Mesendoderm (in vitro differentiated cells): ENCODE results near the gene LRRC23.
A peak's percentile ranks its signal among the peaks of the same experiment; 100 is the strongest.

Experiments used
- DNase-seq: peaks from one replicate; pipeline ENCODE4 v3.0.0; 2013
- H2AK5ac ChIP-seq: 2 replicates; pipeline ENCODE4 v1.6.1; 2013; ENCODE audit warnings: low read length, inconsistent platforms
- H2BK120ac ChIP-seq: 2 replicates; pipeline ENCODE4 v1.6.1; 2013; ENCODE audit warnings: low read depth, mild to moderate bottlenecking, low read length, moderate library complexity, mixed read lengths
- H2BK15ac ChIP-seq: replicated peaks from 2 replicates; pipeline ENCODE4 v1.6.1; 2013; ENCODE audit warnings: low read depth, mild to moderate bottlenecking, moderate library complexity
- H2BK5ac ChIP-seq: 2 replicates; pipeline ENCODE4 v1.6.1; 2013; ENCODE audit warnings: low read length, inconsistent platforms
- H3K18ac ChIP-seq: 2 replicates; pipeline ENCODE4 v1.6.1; 2013; ENCODE audit warnings: mild to moderate bottlenecking, low read length, mixed read lengths
- H3K23ac ChIP-seq: one replicate; pipeline ENCODE4 v1.6.1; 2013; ENCODE audit warnings: low read length
- H3K27ac ChIP-seq: 2 replicates; pipeline ENCODE4 v1.5.1; 2013; ENCODE audit warnings: low read depth, mild to moderate bottlenecking, inconsistent platforms, low read length, moderate library complexity
- H3K27me3 ChIP-seq: 2 replicates; pipeline ENCODE4 v1.6.1; 2013; ENCODE audit warnings: low read length, control low read depth, mild to moderate bottlenecking, inconsistent platforms; ENCODE audit not compliant: insufficient read depth, poor library complexity
- H3K36me3 ChIP-seq: 2 replicates; pipeline ENCODE4 v1.6.1; 2013; ENCODE audit warnings: low read length, inconsistent platforms; ENCODE audit not compliant: control insufficient read depth, insufficient read depth
- H3K4ac ChIP-seq: one replicate; pipeline ENCODE4 v1.6.1; 2013; ENCODE audit warnings: low read depth, mild to moderate bottlenecking, low read length, moderate library complexity
- H3K4me1 ChIP-seq: 2 replicates; pipeline ENCODE4 v1.6.1; 2013; ENCODE audit warnings: low read depth, low read length, inconsistent platforms; ENCODE audit not compliant: control insufficient read depth
- H3K4me2 ChIP-seq: 2 replicates; pipeline ENCODE4 v1.6.1; 2013; ENCODE audit warnings: low read length
- H3K4me3 ChIP-seq: 2 replicates; pipeline ENCODE4 v1.5.1; 2013; ENCODE audit warnings: mild to moderate bottlenecking, low read length
- H3K56ac ChIP-seq: one replicate; pipeline ENCODE4 v1.6.1; 2013; ENCODE audit warnings: low read length
- H3K79me1 ChIP-seq: 2 replicates; pipeline ENCODE4 v1.6.1; 2013; ENCODE audit warnings: low read length, inconsistent platforms
- H3K79me2 ChIP-seq: 2 replicates; pipeline ENCODE4 v1.6.1; 2013; ENCODE audit warnings: mild to moderate bottlenecking, low read length; ENCODE audit not compliant: control insufficient read depth, insufficient read depth
- H3K9ac ChIP-seq: 2 replicates; pipeline ENCODE4 v1.6.1; 2013; ENCODE audit warnings: low read length, inconsistent platforms
- H4K5ac ChIP-seq: one replicate; pipeline ENCODE4 v1.6.1; 2013; ENCODE audit warnings: low read length
- H4K8ac ChIP-seq: one replicate; pipeline ENCODE4 v1.6.1; 2013; ENCODE audit warnings: low read depth, mild to moderate bottlenecking, control low read depth, low read length, moderate library complexity
- WGBS: extraction: QIAGEN DNeasy Blood & Tissue Kit; methylation state at CpG from one replicate; pipeline ENCODE4 v1.1.7; 2013; ENCODE audit warnings: low lambda C conversion rate, missing lambda C conversion rate; ENCODE audit not compliant: insufficient coverage; ENCODE audit errors: extremely low coverage; 5-methylcytosine and 5-hydroxymethylcytosine counted together

LRRC23 gene

GRCh38 chr12:6921539-6921938 is 16.9 kb downstream of the LRRC23 start:
- Histone ChIP-seq H3K79me1 (no peaks in the 10 kb centered on the region), H3K56ac (no peak overlapping the region), H3K4me1 (peaks cover 11% of the 10 kb centered on the region), H2AK5ac (no peak overlapping the region), H3K4me2 (no peak overlapping the region), H3K4ac (no peak overlapping the region), H4K8ac (no peak overlapping the region), H3K27ac (no peak overlapping the region), H4K5ac (no peak overlapping the region), H3K4me3 (no peak overlapping the region), H2BK15ac (no peak overlapping the region), H2BK120ac (no peak overlapping the region), H3K36me3 (peaks cover 2% of the 10 kb centered on the region), H3K18ac (no peak overlapping the region), H3K79me2 (no peaks in the 10 kb centered on the region), H2BK5ac (no peak overlapping the region), H3K27me3 (no peaks in the 10 kb centered on the region), H3K23ac (no peak overlapping the region), H3K9ac (no peak overlapping the region)
- no CpG with 5 or more reads among the region's 7 CpGs for WGBS
- DNase-seq: no peak

DNA sequence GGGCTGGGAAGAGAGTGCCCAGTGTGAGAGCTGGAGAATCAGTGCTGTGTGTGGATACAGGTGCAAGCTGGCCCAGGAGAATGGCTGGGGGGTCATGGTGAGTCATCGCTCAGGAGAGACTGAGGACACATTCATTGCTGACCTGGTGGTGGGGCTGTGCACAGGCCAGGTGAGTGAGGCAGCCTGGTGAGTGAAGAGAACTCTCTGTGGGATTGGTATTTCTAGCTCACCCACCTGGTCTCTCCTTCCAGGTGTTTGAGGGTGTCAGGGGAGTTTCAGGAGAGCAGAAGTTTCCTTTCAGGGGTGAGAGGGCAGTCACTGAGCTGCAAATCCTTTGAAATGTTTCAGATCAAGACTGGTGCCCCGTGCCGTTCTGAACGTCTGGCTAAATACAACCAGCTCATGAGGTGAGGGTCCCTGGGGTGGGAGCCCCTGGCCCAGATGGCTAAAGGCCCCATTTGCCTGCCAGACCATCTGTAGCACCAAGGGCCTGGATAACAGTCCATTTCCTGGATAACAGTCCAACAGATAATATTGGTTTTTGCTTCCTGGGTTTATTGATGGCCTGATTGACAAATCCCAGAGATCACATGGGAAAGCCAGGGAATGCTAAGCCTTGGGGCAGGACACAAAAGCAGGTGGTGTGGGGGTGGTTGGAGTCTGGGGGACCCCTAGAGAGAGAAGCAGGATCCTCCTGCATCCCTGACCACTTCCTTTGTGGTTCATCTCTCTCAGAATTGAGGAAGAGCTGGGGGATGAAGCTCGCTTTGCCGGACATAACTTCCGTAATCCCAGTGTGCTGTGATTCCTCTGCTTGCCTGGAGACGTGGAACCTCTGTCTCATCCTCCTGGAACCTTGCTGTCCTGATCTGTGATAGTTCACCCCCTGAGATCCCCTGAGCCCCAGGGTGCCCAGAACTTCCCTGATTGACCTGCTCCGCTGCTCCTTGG is 17.6 kb downstream of the LRRC23 start:
- Histone ChIP-seq H3K9ac (no peak overlapping the region), H3K4ac (no peak overlapping the region), H4K8ac (no peak overlapping the region), H3K23ac (no peak overlapping the region), H4K5ac (no peak overlapping the region), H2AK5ac (no peak overlapping the region), H2BK120ac (no peak overlapping the region), H3K79me2 (no peaks in the 10 kb centered on the region), H3K36me3 (peaks cover 2% of the 10 kb centered on the region), H3K56ac (peak overlapping the region; percentile 28), H3K4me2 (no peak overlapping the region), H3K27ac (no peak overlapping the region), H2BK15ac (no peak overlapping the region), H3K27me3 (no peaks in the 10 kb centered on the region), H3K18ac (no peak overlapping the region), H3K79me1 (no peaks in the 10 kb centered on the region), H2BK5ac (no peak overlapping the region), H3K4me3 (no peak overlapping the region), H3K4me1 (peaks cover 13% of the 10 kb centered on the region)
- no CpG with 5 or more reads among the region's 9 CpGs for WGBS
- peak; percentile 28 for DNase-seq

GRCh38 chr12:6923003-6923732 is 18.5 kb downstream of the LRRC23 start:
- H3K9ac ChIP-seq: no peak overlapping the region
- no peak overlapping the region for H2BK120ac ChIP-seq
- no peak for DNase-seq
- H4K5ac ChIP-seq: no peak overlapping the region
- no peak overlapping the region for H3K56ac ChIP-seq
- no peak overlapping the region for H3K4ac ChIP-seq
- no peak overlapping the region for H3K18ac ChIP-seq
- no peaks in the 10 kb centered on the region for H3K36me3 ChIP-seq
- H3K79me1 ChIP-seq: no peaks in the 10 kb centered on the region
- no peaks in the 10 kb centered on the region for H3K27me3 ChIP-seq
- H3K4me3 ChIP-seq: no peak overlapping the region
- H3K27ac ChIP-seq: no peak overlapping the region
- H2BK5ac ChIP-seq: no peak overlapping the region
- no CpG with 5 or more reads among the region's 10 CpGs for WGBS
- H3K79me2 ChIP-seq: no peaks in the 10 kb centered on the region
- H3K4me1 ChIP-seq: peaks cover 13% of the 10 kb centered on the region
- H3K4me2 ChIP-seq: no peak overlapping the region
- no peak overlapping the region for H2AK5ac ChIP-seq
- H4K8ac ChIP-seq: no peak overlapping the region
- H3K23ac ChIP-seq: no peak overlapping the region
- H2BK15ac ChIP-seq: no peak overlapping the region

- H3K4me2 ChIP-seq: no peak overlapping the region
- H3K4me1 ChIP-seq: peaks cover 13% of the 10 kb centered on the region
- H2BK15ac ChIP-seq: no peak overlapping the region
- no peak overlapping the region for H3K9ac ChIP-seq
- no peaks in the 10 kb centered on the region for H3K27me3 ChIP-seq
- H3K4me3 ChIP-seq: no peak overlapping the region
- WGBS: no CpG with 5 or more reads among the region's 6 CpGs
- H3K23ac ChIP-seq: no peak overlapping the region
- H2BK5ac ChIP-seq: no peak overlapping the region
- H3K4ac ChIP-seq: no peak overlapping the region
- H2AK5ac ChIP-seq: no peak overlapping the region
- no peaks in the 10 kb centered on the region for H3K36me3 ChIP-seq
- no peak overlapping the region for H4K5ac ChIP-seq
- no peak overlapping the region for H3K56ac ChIP-seq
- DNase-seq: no peak
- H4K8ac ChIP-seq: no peak overlapping the region
- H3K79me2 ChIP-seq: peaks cover 5% of the 10 kb centered on the region
- H3K27ac ChIP-seq: no peak overlapping the region
- H2BK120ac ChIP-seq: no peak overlapping the region
- H3K79me1 ChIP-seq: no peaks in the 10 kb centered on the region
- no peak overlapping the region for H3K18ac ChIP-seq
Measured at GRCh38 chr12:6923851-6924250, 19.2 kb downstream of the LRRC23 start.

GRCh38 chr12:6925239-6925539 is 20.6 kb downstream of the LRRC23 start:
- H3K4me3 ChIP-seq: no peak overlapping the region

More at GRCh38 chr12:6925239-6925539, 20.6 kb downstream of the LRRC23 start:
- H3K9ac ChIP-seq: peak overlapping the region; percentile 92
- peak overlapping the region; percentile 86 for H3K56ac ChIP-seq
- peaks cover 19% of the 10 kb centered on the region for H3K79me2 ChIP-seq
- peaks cover 19% of the 10 kb centered on the region for H3K4me1 ChIP-seq
- peak overlapping the region; percentile 89 for H2BK5ac ChIP-seq
- peaks cover 4% of the 10 kb centered on the region for H3K79me1 ChIP-seq
- no CpG with 5 or more reads among the region's 1 CpG for WGBS
- peak overlapping the region; percentile 44 for H3K4ac ChIP-seq
- H3K23ac ChIP-seq: peak overlapping the region; percentile 91
- peak overlapping the region; percentile 22 for H2AK5ac ChIP-seq
- H2BK120ac ChIP-seq: peak overlapping the region; percentile 5
- no peaks in the 10 kb centered on the region for H3K27me3 ChIP-seq
- no peak overlapping the region for H4K8ac ChIP-seq
- no peaks in the 10 kb centered on the region for H3K36me3 ChIP-seq
- H2BK15ac ChIP-seq: no peak overlapping the region
- peak overlapping the region; percentile 94 for H3K27ac ChIP-seq
- peak overlapping the region; percentile 19 for H3K18ac ChIP-seq
- H3K4me2 ChIP-seq: no peak overlapping the region
- H4K5ac ChIP-seq: no peak overlapping the region
- peak; percentile 62 for DNase-seq
